GM19324 (cell line): ENCODE data around the gene MBTPS1.
A peak's percentile ranks its signal among the peaks of the same experiment; 100 is the strongest.

Source experiments
- ATAC-seq: cut with Tn5 transposase; IDR thresholded peaks from one replicate; pipeline ENCODE4 v1.9.1; 2021; ENCODE audit warnings: mild to moderate bottlenecking, moderate library complexity; ENCODE audit not compliant: unreplicated experiment, low FRiP score

MBTPS1 gene

GRCh38 chr16:84116720-84117493 is at the start of gene MBTPS1:
Gene MBTPS1 (minus strand): TSS chr16:84116942. CDS start chr16:84101783, 15,159 bp downstream.
- peak; percentile 96 for ATAC-seq

DNA sequence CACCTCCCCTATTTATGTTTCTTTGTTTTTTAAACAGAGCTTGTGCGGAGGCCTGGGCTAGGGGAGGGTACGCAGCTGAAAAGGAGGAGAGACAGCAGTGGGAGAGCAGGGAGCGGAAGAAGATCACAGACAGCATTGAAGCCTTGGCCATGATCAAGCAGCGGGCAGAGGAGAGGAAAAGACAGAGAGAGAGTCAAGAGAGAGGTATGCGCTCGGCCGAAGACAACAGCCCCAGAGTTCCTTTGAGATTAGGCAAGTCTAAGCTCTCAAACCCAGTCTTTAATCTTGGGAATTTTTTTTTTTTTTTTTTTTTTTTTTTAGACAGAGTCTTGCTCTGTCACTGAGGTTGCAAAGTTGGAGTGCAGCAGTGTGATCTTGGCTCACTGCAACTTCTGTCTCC is 49.0 kb upstream of the MBTPS1 start:
- ATAC-seq, result no peak

GRCh38 chr16:84161801-84162200 is 45.1 kb upstream of the MBTPS1 start:
- no peak for ATAC-seq

GRCh38 chr16:84161037-84161436 is 44.3 kb upstream of the MBTPS1 start:
- ATAC-seq, result no peak

- ATAC-seq, result no peak
Measured at GRCh38 chr16:84159800-84160199, 43.1 kb upstream of the MBTPS1 start.

GRCh38 chr16:84159007-84159406 is 42.3 kb upstream of the MBTPS1 start:
- no peak for ATAC-seq

- no peak for ATAC-seq
Measured at GRCh38 chr16:84156342-84156784, 39.6 kb upstream of the MBTPS1 start.

- ATAC-seq, result no peak
Measured at GRCh38 chr16:84155771-84156170, 39.0 kb upstream of the MBTPS1 start.

- ATAC-seq, result no peak
Measured at GRCh38 chr16:84155226-84155625, 38.5 kb upstream of the MBTPS1 start.

GRCh38 chr16:84153660-84154214 is 37.0 kb upstream of the MBTPS1 start:
- ATAC-seq, result no peak

GRCh38 chr16:84150926-84151325 is 34.2 kb upstream of the MBTPS1 start:
- ATAC-seq, result no peak

- peak; percentile 88 for ATAC-seq
Measured at GRCh38 chr16:84144859-84145639, 28.3 kb upstream of the MBTPS1 start, which contains the start of the genes DNAAF1 and HSDL1. Gene DNAAF1 (plus strand): TSS chr16:84145308. CDS start chr16:84145441, 133 bp downstream. Gene HSDL1 (minus strand): TSS chr16:84145177. CDS start chr16:84131321, 13,856 bp downstream.

DNA sequence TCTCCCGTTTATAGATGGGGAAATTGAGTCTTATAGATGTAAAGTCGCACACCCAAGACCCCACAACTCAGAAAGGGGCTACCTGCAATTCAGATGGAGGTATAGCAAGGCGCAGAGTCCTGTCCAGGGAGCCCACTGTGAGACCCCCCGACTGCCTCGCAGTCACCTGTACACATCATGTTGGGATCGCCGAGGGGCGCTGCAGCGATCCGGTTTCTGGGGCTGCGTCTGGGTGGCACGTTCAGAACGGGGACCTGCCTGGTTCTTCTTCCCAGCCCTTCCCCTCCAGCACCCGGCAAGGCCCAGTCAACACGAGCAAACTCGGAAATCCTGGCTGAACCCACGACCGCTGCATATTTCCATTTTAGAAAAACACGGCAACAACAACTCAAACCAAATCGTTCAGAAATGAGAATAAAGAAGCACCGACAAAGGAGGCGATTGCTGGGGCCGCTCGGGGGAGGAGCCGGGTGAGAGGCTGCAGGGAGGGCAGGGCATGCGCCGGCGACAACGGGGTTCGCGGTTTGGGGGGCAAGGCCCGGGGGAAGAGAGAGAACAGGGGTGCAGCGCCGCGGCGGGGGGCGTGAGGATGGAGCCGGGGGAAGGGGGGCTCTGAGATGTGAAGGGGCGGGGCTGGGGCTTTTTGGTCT is 27.6 kb upstream of the MBTPS1 start:
- ATAC-seq, result no peak

GRCh38 chr16:84143784-84144199 is 27.1 kb upstream of the MBTPS1 start:
- ATAC-seq, result no peak

DNA sequence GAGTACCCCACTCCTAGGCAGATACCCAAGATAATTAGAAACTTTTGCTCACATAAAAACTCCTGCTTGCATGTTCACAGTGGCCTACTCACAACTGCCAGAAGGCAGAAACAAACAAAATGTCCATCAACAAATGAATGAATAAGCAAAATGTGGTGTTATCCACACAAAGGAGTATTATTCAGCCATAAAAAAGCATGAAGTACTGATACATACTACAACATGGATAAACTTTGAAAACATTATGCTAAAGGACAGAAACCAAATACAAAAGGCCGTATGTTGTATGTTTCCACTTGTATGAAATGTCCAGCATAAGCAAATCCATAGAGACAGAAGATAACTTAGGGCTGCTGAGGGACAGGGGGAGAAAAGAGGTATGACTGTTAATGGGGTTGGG is 26.3 kb upstream of the MBTPS1 start:
- ATAC-seq, result no peak

DNA sequence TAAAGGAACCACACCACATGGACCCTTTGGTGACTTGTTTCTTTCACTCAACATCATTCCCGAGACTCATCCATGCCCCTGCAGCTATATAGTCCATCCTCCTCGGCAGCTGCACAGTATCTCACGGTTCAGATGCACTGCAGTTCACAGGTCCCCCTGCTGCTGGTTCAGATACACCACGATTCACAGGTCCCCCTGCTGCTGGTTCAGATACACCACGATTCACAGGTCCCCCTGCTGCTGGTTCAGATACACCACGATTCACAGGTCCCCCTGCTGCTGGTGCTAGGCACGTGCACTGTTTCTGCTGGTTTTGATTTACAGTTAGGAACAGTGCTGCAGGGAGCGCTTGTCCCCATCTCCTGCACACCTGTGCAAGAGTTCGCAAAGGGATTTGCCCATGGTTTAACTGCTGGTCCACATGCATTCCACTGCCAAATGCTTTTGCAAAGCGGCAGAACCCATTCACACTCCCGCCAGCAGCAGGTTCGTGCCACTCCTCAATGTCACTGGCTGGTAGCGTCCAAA is 24.5 kb upstream of the MBTPS1 start:
- no peak for ATAC-seq

GRCh38 chr16:84139628-84140258 is 23.0 kb upstream of the MBTPS1 start:
- ATAC-seq, result no peak

DNA sequence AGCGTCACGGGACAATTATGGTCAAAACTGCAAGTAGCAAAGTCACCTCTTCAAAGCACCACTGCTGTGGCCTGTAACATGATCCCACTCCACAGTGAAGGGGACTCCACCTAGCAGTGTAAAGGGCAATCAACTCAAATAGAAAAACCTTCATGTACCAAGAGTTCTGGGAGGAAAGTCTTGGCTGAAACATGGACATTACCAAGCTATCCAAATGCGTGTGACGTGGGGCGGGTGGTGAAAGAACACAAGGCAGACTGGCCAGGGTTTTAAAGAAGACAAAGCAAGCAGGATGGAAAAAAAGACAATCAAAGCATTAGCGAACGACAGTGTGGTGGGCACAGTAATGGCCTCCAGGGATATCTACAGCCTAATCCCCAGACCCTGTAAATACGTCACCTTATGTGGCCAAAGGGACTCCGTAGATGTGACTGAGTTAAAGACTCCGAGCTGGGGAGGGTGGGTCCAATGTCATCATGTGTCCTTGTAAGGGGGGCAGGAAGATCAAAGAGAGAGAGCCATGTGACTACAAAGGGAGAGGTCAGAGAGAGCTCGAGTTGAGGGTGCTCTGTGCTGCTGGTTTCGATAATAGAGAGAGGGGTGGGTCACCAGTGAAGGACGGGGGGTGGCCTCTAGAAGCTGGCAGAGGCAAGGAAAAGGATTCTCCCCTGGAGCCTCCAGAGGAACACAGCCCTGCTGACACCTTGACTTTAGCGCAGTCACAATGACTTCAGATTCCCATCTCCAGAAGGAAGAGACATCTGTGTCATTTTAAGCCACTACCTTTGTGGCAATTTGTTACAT is 22.3 kb upstream of the MBTPS1 start:
- no peak for ATAC-seq

DNA sequence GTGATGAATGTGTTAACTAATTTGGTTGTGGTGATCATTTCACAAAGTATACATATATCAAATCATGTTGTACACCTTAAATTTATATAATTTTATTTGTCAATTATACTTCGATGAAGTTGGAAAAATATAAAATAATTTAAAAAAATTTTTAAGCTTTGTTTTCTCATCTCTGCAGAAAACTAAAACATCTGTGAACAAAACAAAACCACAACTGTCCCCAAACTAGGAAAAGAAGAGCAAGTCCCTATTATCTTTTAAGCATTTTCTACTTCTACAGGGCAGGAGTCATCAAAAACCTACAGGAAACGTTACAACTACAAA is 21.7 kb upstream of the MBTPS1 start:
- no peak for ATAC-seq
